GM18868 (cell line): ENCODE measurements around the gene TAF4.
"Not testable (repeated sequence)": the region's sequence is repeated elsewhere in the genome, so short reads cannot be mapped to it uniquely, and the experiment has no call there.

ENCODE experiments used
- ATAC-seq: cut with Tn5 transposase; IDR thresholded peaks from one replicate; pipeline ENCODE4 v1.9.1; 2021; ENCODE audit warnings: mild to moderate bottlenecking, moderate library complexity; ENCODE audit not compliant: unreplicated experiment

TAF4 gene

GRCh38 chr20:62080249-62080990, 14.7 kb upstream of the TAF4 start:
- no peak for ATAC-seq

GRCh38 chr20:62079166-62079565, 13.5 kb upstream of the TAF4 start:
- ATAC-seq = no peak

- ATAC-seq = no peak
Observed at GRCh38 chr20:62073323-62073722, 7.6 kb upstream of the TAF4 start.

GRCh38 chr20:62071669-62072430, 6.2 kb upstream of the TAF4 start:
- ATAC-seq = not testable (repeated sequence)

GRCh38 chr20:62069741-62070216, 4.1 kb upstream of the TAF4 start:
- ATAC-seq = no peak

GRCh38 chr20:62068997-62069396, 3.3 kb upstream of the TAF4 start:
- no peak for ATAC-seq

- ATAC-seq = no peak
Observed at GRCh38 chr20:62067547-62068260, 2.0 kb upstream of the TAF4 start.

- ATAC-seq = peak; percentile 39
Observed at GRCh38 chr20:62066983-62067433, 1.3 kb upstream of the TAF4 start.

- peak; percentile 36 for ATAC-seq
Observed at GRCh38 chr20:62066339-62066982, 780 bp upstream of the TAF4 start.

GRCh38 chr20:62064770-62065673, 659 bp downstream of the TAF4 start:
- peak; percentile 15 for ATAC-seq

- ATAC-seq = no peak
Observed at GRCh38 chr20:62063981-62064769, 1.5 kb downstream of the TAF4 start.

- no peak for ATAC-seq
Observed at GRCh38 chr20:62063315-62063980, 2.2 kb downstream of the TAF4 start.

- no peak for ATAC-seq
Observed at GRCh38 chr20:62062661-62063314, 2.9 kb downstream of the TAF4 start.

- ATAC-seq = no peak
Observed at GRCh38 chr20:62061851-62062423, 3.7 kb downstream of the TAF4 start.

- no peak for ATAC-seq
Observed at GRCh38 chr20:62060631-62061541, 4.8 kb downstream of the TAF4 start.

GRCh38 chr20:62059920-62060630, 5.6 kb downstream of the TAF4 start:
- no peak for ATAC-seq
